ENCODE measurements around the gene BRI3BP.

BRI3BP gene, protein sequence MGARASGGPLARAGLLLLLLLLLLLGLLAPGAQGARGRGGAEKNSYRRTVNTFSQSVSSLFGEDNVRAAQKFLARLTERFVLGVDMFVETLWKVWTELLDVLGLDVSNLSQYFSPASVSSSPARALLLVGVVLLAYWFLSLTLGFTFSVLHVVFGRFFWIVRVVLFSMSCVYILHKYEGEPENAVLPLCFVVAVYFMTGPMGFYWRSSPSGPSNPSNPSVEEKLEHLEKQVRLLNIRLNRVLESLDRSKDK

DNA sequence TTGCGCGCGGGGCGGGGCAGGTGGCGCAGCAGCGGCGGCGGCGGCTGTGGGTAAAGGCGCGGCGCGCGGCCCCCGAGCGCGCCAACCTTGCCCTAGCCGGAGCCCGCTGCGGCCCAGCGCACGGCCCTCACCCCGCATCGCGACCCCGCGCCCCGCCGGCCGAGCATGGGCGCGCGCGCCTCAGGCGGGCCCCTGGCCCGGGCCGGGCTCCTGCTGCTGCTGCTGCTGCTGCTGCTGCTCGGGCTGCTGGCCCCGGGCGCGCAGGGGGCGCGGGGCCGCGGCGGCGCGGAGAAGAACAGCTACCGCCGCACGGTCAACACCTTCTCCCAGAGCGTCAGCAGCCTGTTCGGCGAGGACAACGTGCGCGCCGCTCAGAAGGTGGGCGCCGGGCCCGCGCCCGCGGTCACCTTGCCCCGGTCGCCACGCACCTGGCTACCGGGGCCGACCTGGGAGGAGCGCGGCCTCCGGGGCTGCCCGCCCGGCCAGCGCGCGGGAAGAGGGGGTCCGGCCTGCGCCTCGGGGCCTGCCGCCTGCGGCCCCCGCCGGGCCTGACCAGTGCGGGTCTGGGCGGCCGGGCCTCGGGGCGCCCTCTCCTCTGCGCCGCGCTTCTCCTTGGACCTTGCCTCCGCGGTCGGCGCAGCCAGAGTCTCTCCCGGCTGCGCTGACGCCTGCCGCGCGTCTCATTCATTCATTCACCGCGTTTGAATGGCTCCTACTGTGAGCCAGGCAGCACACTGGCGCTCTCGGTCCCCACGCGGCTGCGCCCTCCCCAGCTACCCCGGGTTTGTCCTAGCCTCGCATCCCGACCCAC, at the start of gene BRI3BP:
Gene BRI3BP, plus strand, starts transcription at position 20 of the 811 bp plus-strand sequence. Its CDS starts 146 bp downstream, at position 166.
- FAIRE-seq: no peak

DNA sequence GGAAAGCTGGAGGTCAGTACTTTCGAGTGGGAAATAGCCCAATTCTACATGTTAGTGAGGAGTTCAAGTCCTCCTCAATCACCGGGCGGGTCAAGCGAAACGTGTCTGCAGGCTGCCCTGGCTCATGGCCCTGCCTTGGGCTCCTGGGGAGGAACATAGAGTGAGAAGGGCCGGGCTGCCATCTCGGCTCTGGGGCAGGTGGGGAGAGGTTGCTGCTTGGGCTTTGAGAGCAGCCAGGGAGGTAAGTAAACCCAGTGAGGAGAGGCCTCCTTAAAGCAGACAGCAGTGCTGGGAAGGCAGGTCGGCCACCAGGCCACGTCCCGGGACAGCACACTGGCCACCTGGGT, 47.0 kb upstream of the BRI3BP start:
- no peak for FAIRE-seq

More for the DNA sequence above, at the start of gene BRI3BP:
- DNase-seq (ENCODE audit: insufficient read length, low spot score): no peak

DNA sequence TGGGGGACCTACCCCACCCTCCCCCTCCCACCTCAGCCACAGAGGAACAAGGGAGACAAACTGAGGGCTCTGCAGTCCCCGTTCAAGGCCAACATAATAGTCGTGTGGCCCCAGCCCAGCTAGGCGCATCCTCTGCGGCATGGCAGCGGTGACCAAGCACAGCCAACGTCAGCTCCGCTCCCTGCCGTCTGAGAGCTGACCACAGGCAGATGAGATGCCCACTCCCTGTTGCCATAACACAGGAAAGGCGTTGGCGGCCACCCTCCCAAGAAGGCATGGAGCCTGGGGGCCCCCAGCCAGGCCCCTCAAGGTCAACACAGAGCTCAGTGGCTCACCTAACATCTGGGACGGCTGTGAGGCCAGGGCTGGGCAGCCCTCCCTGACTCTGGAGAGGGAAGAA, 46.4 kb upstream of the BRI3BP start:
- no peak for FAIRE-seq

More for the DNA sequence above, 47.0 kb upstream of the BRI3BP start:
- DNase-seq (ENCODE audit: insufficient read length, low spot score): no peak

DNA sequence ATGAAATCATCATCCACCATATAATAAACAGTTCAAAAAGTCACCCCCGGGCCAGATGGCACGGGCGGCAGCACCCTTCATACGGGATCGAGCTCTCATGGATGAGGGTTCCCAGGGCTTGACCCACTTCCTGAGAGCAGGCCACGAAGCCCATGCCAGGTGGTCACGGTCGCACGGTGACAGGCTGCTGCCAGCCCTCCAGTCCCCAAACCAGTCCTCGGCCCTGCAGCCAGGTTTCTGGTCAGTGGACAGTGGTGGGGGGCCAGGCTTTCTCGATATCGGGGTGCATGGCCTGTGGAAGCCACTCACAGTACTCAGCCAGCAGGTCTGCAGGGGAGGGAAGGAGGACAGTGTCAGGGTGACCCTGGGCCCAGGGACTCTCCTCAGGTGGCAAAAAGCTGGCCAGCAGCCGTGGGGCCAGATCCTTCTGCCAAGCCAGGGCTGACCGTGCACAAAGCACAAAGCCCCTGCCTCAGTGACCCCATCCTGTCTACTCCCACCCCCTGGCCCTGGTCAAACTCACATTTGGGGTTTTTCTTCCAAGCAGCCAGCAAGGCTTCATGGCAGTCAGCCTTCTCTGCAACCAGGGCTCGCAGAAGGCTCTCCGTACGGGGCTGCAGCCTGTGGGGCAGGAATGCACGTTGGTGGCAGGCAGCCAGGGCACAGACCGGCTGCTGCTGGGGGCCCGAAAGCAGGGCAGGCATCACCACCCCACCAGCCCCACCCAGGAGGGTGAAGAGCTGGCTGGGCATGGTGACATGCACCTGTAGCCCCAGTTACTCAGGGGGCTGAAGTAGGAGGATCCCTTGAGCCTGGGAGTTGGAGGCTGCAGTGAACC, 45.7 kb upstream of the BRI3BP start:
- DNase-seq (ENCODE audit: insufficient read length, low spot score) (no peak), FAIRE-seq (no peak)

More for the DNA sequence above, 46.4 kb upstream of the BRI3BP start:
- DNase-seq (ENCODE audit: insufficient read length, low spot score): no peak

DNA sequence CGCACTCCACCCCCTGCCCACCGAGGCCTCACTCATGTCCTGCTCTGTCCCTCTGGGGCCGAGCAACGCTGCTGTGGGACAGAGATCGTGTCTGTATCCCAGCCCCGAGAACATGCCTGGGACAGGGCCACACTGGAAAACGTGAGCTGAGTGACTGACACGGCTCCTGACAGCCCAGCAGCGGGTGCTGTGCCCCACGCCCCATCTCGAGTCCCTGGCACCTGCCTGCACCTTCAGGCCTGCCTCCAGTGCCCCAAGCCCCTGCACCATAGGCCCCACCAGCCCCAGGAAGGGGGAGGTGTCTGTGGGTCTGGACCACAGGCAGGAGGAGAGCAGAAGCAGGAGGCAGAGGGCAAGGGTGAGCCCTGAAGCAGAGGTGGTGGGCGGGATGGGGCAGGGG, 44.4 kb upstream of the BRI3BP start:
- FAIRE-seq (no peak), DNase-seq (ENCODE audit: insufficient read length, low spot score) (no peak)

DNA sequence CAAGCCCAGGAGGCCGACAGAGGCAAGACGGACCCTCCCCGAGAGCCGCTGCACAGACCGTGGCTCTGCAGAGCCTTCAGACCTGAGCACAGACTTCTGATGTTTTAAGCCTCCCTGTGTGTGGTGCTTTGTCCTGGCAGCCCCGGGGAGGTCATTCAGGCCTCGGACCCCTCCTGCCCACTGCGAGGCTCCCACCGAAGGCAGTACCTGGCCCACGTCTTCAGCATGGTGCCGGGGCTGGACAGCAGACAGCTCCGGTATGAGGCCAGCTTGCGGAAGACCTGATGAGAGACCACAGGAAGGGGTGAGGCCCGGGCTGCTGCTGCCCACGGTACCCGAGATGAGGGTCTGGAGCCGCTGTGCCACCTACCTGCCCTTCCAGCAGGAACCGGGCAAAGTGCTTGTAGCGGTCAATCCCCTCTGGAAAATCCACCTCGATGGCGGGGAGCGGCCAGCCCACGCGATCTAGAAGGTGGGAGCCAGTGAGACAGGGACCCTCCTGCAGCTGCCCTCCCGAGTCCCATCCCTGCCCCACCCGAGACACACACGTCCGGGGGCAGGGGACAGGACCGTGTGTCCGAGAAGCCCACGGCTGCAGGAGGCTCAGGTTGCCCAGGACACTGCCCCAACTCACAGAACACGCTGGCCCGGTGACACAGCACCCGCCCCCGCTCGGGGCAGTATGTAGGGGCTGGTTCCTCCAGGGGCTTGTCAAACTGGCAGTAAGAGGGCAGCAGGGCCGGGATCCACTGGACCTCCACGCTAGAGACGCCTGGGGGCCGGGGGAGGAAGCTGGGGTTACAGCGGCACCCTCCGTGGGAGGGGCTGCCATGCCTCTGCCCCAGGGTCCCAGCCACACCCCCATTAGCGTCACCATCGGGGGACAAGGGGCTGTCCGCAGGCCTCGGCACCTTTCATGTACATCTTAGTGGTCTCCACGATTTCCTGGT, 43.4 kb upstream of the BRI3BP start:
- FAIRE-seq (no peak), DNase-seq (ENCODE audit: insufficient read length, low spot score) (no peak)

DNA sequence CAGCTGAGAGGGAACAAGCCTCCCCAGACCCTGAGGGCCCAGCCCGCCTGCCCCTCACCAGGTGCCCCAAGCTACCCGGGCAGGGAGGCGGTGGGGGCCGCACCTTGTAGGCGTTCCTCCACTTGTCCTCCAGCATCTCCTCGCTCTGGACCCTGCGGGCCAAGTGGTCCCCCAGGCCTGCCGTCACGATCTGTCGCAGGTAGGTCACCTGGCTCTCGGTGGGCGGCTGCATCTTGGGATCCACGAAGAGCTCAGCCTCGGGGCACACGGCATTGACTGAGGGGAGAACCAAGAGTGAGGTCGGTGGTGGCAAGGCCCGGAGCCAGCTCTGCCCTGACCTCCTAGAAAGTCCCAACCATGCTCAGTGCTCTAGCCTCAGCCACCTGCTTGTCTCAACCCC, 41.1 kb upstream of the BRI3BP start:
- no peak for DNase-seq (ENCODE audit: insufficient read length, low spot score)
- no peak for FAIRE-seq

DNA sequence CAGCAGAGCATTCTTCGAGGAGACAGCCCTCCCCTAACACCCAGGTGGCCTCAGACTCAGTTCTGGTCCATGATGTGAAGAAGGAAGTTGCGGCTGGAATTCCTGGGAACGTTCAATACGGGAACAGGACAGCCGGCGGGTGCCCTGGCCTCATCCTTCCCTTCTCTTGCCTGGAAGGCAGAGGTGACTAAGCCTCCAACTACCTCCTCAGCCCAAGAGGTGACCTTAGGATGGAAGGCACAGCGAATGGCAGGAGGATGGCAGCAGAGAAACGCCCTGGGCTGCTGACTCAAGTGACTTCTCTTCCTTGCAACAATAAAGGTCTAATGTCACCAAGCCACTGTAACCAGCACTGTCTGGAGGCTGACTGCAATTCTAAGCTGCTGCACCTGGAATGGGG, 40.6 kb upstream of the BRI3BP start:
- no peak for FAIRE-seq

DNA sequence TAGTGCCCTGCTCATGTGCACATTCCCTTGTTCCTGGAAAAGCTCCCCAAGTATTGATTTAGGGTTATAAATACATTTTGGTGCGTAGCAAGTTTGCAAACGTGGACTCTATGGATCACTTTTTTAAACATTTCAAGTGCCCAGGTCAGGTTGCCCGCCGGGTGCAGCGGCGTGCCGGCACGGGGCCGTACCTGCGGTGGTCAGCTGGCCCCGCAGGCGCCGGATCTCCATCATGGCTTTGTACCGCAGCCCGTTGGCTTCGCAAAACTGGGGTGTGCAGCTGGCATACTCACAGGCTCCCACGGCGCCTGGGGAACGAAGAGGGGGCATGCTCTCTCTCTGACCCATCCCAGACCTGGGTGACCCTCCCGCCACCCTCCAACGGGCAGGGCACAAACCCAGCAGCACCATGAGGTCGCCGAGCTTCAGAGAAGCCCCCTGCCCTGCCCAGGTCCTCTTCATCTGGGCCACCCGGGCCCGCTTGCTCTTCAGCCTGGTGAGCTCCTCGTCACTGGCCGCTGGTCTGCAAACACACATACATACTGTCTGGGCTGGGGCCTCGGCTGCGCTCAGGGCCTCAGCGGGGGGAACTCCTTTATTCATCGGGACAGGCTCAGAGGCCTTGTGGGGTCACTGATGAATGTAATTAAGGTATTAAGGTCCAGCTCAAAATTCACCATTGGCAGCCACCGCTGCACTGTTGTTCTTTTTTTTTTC, 39.6 kb upstream of the BRI3BP start:
- FAIRE-seq: no peak
- DNase-seq (ENCODE audit: insufficient read length, low spot score): no peak

More for the DNA sequence above, 40.6 kb upstream of the BRI3BP start:
- no peak for DNase-seq (ENCODE audit: insufficient read length, low spot score)

DNA sequence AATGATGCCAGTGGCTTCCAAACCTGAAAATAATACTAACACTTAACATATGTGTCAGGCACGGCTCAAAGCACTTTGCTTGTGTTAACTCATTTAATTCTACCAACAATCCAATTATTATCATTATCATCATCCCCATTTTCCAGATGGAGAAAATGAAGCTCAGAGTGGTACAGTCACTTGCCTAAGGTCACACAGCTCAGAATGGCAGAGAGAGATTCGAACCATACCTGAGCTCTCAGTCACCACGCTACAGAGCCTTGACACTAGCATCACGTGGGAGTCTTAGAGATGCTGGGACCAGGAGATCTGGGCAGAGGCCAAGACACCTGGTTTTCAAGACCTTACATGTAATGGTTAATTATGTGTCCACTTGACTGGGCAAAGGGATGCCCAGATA, 38.7 kb upstream of the BRI3BP start:
- DNase-seq (ENCODE audit: insufficient read length, low spot score): no peak
- FAIRE-seq: no peak

DNA sequence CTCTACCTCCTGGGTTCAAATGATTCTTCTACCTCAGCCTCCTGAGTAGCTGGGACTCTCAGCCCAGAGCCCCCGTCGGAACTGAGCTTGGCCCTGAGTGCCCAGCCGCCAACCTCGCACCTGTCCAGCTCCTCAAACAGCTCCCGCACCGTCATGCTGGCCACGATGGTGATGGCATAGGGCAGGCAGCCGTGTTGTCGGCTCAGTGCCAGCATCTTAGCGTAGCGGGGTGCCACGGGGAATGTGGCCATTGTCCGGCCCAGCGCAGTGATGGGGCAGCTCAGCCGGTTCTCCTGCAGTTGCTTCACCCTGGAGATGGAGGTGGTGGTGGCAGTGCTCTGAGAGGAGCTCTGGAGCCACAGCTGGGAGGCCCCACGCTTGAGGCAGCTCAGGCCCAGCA, 36.9 kb upstream of the BRI3BP start:
- DNase-seq (ENCODE audit: insufficient read length, low spot score) (no peak), FAIRE-seq (no peak)

DNA sequence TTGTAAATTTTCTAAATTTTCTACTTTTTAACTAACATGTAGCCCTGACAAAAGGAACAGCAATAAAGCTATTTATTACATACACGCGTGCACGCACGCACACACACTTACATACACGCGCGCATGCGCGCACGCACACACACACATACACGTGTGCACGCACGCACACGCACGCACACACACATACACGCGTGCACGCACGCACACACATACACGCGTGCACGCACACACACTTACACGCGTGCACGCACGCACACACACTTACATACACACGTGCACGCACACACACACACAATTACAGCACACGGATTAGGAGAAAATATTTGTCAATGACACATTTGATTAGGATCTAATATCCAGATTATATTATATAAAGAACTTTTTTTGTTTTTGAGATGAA, 32.4 kb upstream of the BRI3BP start:
- FAIRE-seq (no peak), DNase-seq (ENCODE audit: insufficient read length, low spot score) (no peak)

DNA sequence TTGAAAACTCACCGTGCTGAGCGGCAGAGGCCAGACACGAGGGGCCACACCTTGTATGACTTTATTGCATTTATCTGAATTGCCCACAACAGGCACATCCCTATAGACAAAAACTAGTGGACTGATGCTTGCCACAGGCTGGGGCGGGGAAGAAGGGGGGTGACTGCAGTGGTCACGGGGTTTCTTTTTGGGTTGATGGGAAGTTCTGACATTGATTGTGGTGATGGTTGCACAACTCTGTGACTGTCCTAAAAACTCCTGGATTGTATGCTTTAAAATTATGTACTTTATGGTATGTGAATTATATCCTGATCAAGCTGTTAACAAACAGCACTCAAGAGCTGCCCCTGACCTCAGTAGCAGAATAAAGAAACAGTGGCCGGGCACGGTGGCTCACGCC, 30.2 kb upstream of the BRI3BP start:
- DNase-seq (ENCODE audit: insufficient read length, low spot score): no peak
- no peak for FAIRE-seq

DNA sequence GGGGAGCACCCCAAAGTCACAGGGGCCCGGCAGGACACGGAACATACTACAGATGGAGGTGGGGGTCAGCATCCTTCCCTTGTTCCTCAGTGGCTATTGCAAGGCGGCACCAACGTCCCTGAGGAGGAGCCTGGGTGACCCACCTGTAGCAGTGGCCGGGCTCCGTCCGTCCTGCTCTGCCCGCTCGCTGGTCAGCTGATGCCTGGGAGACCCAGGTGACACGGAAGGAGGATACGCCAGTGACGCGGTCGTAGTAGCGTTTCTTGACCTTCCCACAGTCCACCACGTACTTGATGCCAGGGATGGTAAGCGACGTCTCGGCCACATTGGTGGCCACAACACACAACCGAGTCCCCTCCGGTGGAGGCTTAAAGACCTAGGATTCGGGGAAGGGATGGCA, 29.2 kb upstream of the BRI3BP start:
- FAIRE-seq: no peak

DNA sequence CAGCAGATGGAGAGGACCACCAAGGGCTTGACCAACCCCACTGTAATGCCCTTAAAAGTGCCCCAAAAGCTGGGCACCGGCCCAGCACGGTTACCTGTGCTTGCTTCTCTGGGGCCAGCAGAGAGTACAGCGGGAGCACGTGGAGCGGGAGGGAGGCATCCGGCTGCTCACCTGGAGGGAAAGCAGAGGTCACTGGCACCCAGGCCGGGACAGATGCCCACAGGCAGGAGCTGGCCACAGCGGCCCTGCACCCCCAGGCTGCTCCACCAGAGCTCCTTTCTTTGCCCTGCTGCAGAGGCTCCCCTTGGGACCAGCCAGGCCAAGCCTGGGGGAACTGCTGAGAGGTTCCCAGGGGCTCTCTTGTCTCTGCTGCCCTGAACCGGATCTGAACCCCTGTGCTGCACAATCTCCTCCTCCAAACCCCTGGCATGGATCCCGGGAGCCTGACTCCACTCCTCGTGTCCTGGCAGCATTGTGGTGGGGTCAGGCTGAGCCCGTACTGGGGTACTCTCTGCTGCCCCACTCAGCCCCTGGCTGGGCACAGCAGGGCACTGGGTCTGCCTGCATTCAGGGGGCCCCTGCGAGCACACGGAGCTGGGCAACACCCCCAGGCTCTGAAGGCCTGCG, 28.5 kb upstream of the BRI3BP start:
- DNase-seq (ENCODE audit: insufficient read length, low spot score): no peak
- FAIRE-seq: no peak

More for the DNA sequence above, 29.2 kb upstream of the BRI3BP start:
- DNase-seq (ENCODE audit: insufficient read length, low spot score): no peak

DNA sequence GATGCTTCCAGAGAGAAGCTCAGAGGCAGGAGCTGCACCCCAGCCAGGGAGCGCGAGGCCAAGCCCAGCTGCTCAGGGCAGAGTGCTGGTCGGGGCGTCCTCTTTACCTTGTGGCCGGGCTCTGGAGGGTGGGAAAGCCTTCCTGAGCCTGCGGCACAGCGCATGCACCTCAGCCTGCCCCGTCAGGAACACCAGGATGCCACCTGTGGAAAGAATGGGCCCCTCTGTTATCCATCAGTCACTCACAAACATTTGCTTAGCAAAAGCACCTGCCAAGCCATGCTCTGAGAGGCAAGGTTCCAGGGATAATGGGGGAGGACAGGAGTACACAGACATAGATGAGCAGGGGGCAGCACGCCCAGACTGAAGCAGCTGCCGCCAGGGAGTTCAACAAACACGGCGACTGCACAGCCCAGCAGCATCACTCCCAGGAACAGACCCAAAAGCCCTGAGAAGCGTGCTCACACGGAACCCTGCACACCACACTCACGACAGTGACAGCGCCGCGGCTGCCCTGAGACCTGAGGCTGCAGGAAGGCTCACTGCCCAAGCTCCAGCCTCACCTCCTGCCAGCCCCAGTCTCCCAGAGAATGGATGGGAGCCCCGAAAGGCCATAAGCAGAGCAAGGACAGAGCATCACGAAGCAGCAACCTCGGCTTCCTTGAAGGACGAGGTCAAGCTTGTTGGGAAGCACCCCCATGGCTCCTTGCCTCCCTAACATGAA, 26.3 kb upstream of the BRI3BP start:
- DNase-seq (ENCODE audit: insufficient read length, low spot score): no peak
- no peak for FAIRE-seq

DNA sequence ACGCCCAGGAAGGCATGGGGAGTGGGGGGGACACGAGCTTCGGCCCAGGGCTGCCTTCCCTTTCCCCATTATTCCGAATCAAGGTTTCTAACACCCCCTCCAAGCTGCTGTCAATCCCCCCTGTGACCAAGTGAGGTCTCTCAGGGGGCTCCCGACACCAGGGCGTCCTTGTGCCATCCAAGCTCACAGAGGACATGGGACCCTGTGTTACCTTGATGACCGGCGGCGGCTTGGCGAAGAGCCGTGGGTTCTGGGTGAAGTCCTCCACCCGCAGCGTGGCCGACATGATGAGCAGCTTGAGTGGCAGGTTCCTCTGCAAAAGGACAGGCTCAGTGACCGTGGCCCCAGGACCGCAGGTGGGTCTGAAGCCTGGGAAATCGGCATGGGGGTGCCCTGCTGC, 24.8 kb upstream of the BRI3BP start:
- DNase-seq (ENCODE audit: insufficient read length, low spot score) (no peak), FAIRE-seq (no peak)

DNA sequence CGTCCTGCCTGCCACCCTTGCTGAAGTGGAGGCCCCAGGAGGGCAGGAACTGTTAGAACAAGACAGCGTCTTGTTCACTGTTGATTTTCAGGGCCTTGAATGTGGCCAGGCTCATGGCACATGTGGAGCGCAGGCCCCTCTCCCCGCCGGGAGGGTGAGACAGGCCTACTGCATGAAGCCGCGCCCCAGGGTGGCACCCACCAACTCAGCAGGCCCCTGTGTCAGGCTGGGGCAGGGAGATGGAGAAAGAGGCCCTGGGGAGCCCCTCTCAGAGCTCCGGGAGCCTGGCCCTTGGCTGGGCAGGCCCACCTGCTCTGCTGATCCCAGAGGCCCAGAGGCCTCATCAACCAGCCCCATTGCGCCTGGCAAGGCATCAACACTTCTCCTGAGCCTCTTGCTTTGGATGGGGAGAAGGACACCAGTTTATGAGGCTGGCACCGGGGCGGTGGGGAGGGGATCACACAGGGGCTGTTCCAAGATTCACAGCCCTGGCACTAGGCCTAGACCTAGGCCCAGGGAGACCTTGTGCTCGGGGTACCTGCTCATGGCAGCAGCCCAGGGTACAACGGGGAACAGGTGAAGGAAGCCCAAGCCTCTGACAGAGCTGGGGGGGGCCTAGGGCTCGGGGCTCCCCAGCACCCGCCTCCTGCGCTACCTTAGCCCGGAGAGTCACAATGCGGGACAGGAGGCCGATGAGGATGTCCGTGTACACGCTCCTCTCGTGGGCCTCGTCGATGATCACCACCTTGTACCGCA, 22.6 kb upstream of the BRI3BP start:
- no peak for FAIRE-seq
- DNase-seq (ENCODE audit: insufficient read length, low spot score): no peak

Measured in GM19239 (cell line).